Endothelial cell of umbilical vein (primary cell): ENCODE results near the gene STX16.

Experiments
- CTCF ChIP-seq, 2 donors: IDR thresholded peaks; 1 replicate in 1 of 2; 2 replicates in 1 of 2; pipeline ENCODE4 v1.5.1; 2011; ENCODE audit warnings: low read length in 2 of 2, mild to moderate bottlenecking in 2 of 2, moderate library complexity in 2 of 2, control low read depth in 1 of 2, inconsistent platforms in 1 of 2, low read depth in 1 of 2; ENCODE audit not compliant: insufficient read depth in 1 of 2; ENCODE audit errors: extremely low read depth in 1 of 2
- MAX ChIP-seq: IDR thresholded peaks from 2 replicates; pipeline ENCODE4 v1.6.1; 2011; ENCODE audit not compliant: insufficient read depth, insufficient read length

- TF ChIP-seq CTCF (IDR thresholded peaks at IDR 0.05; ENCODE audit: extremely low read depth in 1 of 2, insufficient read depth in 1 of 2, low read depth in 1 of 2, low read length in 2 of 2) (no peak), MAX (no peak)
Observed at GRCh38 chr20:58645412-58645968, 5.6 kb upstream of the STX16 start.
